HG03139 (cell line): Measurements from ENCODE around the gene SCARF2.
"Not testable (repeated sequence)": the region's sequence is repeated elsewhere in the genome, so short reads cannot be mapped to it uniquely, and the experiment has no call there.

Experiments used
- ATAC-seq: cut with Tn5 transposase; IDR thresholded peaks from one replicate; pipeline ENCODE4 v1.9.1; 2021; ENCODE audit not compliant: unreplicated experiment

Gene SCARF2

GRCh38 chr22:20414059-20414440, 23.6 kb downstream of the SCARF2 start:
- no peak for ATAC-seq

- no peak for ATAC-seq
Observed at GRCh38 chr22:20413217-20414058, 24.2 kb downstream of the SCARF2 start.

- ATAC-seq = no peak
Observed at GRCh38 chr22:20412474-20413216, 25.0 kb downstream of the SCARF2 start.

DNA sequence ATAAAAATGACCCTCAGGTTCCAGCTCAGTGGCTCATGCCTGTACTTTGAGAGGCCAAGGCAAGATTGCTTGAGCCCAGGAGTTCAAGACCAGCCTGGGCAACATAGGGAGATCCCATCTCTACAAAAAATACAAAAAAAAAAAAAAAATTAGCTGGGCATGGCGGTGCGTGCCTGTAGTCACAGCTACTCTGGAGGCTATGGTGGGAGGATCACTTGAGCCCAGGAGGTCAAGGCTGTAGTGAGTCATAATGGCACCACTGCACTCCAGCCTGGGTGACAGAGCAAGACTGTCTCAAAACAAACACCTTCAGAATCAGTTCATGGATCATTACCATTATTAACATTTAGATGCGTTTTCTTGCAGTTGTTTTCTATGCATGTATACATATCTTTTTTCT, 28.2 kb downstream of the SCARF2 start:
- ATAC-seq = not testable (repeated sequence)

GRCh38 chr22:20408891-20409290, 28.7 kb downstream of the SCARF2 start:
- ATAC-seq = no peak

- no peak for ATAC-seq
Observed at GRCh38 chr22:20407829-20408228, 29.8 kb downstream of the SCARF2 start.

DNA sequence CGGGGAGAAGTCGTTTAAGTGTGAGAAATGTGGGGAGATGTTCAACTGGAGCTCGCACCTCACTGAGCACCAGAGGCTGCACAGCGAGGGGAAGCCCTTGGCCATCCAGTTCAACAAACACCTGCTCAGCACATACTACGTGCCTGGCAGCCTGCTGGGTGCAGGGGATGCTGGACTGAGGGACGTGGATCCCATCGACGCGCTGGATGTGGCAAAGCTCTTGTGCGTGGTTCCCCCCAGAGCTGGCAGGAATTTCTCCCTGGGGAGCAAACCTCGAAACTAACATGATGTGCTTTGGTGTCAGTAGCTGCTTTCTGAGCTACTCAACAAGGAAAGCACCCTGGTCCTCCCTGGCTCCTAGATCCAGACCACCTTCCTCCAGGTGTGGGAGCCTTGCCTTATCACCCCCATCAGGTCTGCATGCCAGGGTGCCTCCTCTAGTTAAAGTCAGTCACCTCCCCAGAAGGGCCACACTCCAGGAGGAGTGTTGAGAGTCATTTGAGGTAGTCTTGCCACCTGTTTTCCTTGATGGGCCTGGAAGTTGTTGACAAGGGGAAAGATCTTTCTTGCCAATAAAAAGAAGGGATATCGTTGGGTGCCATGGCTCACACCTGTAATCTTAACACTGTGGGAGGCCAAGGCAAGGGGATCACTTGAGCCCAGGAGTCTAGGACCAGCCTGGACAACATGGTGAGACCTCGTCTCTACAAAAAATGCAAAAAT, 30.8 kb downstream of the SCARF2 start:
- ATAC-seq = no peak

GRCh38 chr22:20405931-20406685, 31.5 kb downstream of the SCARF2 start:
- ATAC-seq = no peak

DNA sequence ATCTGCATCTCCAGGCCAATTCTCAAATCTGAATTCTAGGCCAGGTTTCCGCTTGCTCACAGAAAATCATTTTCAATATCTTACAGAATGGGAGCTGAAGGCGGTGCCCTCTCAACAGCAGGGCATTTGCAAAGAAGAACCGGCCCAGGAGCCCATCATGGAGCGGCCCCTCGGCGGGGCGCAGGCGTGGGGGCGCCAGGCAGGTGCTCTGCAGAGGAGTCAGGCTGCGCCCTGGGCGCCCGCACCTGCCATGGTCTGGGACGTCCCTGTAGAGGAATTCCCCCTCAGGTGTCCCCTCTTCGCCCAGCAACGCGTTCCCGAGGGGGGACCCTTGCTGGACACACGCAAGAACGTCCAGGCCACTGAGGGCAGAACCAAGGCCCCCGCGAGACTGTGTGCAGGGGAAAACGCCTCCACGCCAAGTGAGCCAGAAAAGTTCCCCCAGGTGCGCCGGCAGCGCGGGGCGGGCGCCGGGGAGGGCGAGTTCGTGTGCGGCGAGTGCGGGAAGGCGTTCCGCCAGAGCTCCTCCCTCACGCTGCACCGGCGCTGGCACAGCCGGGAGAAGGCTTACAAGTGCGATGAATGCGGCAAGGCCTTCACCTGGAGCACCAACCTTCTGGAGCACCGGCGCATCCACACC, 32.2 kb downstream of the SCARF2 start:
- ATAC-seq = no peak

GRCh38 chr22:20404881-20405280, 32.7 kb downstream of the SCARF2 start:
- ATAC-seq = no peak

- no peak for ATAC-seq
Observed at GRCh38 chr22:20403779-20404140, 33.9 kb downstream of the SCARF2 start.

- ATAC-seq = no peak
Observed at GRCh38 chr22:20402960-20403778, 34.5 kb downstream of the SCARF2 start.

GRCh38 chr22:20401376-20402014, 36.1 kb downstream of the SCARF2 start:
- ATAC-seq = no peak

DNA sequence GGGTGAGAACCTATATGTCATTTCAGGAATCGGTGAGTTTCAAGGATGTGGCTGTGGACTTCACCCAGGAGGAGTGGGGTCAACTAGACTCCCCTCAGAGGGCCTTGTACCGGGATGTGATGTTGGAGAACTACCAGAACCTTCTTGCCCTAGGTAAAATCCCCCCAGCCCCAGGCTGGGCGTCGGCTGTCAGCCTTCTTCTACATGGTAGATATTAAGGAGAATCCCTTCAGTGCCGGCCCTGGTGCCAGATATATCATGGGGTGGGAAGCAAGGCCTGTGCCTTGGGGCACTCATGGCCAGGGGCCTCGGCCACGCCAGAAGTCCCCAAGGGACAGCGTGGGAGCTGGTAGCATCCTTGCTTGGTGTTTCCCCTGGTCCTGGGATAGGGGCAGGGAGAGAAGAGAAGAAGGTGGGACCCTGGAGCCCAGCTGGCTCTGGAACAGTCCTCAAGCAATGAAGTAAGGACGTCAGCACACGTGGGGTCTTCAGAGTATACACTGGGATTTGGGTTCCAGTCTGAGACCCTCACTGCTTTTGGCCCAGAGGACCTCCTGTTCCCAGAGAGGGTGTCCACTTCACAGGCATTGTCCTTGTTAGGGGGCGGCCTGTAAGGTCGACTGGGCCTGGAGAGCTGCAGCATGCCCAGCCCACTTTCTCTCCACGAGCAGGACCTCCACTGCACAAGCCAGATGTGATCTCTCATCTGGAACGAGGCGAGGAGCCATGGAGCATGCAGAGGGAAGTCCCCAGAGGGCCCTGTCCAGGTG, 36.8 kb downstream of the SCARF2 start:
- no peak for ATAC-seq

- ATAC-seq = no peak
Observed at GRCh38 chr22:20399866-20400605, 37.6 kb downstream of the SCARF2 start.

GRCh38 chr22:20398420-20398819, 39.2 kb downstream of the SCARF2 start:
- ATAC-seq = no peak

GRCh38 chr22:20397498-20397897, 40.1 kb downstream of the SCARF2 start:
- no peak for ATAC-seq

GRCh38 chr22:20396639-20397038, 41.0 kb downstream of the SCARF2 start:
- ATAC-seq = no peak
